H1 (cell line): ENCODE data around the gene FH. TPM values are rescaled to one million over a fixed set of nuclear protein-coding genes. Genes with fewer than 3 reads are reported as not detected.

Source experiments
- CTCF ChIA-PET: fragments of 300-600 bp; sonication (Branson Sonifier 250); formaldehyde crosslinking; loops from one replicate; lab custom pipeline; 2021; ENCODE audit not compliant: partially characterized antibody; lab: Charles Lee
- POLR2A ChIA-PET: fragments of 300-600 bp; sonication (Branson Sonifier 250); formaldehyde crosslinking; loops from one replicate; lab custom pipeline; 2021; ENCODE audit warnings: inconsistent platforms; ENCODE audit not compliant: partially characterized antibody; lab: Charles Lee
- DNase-seq, 2 experiments: peaks; one replicate each; pipeline versions ENCODE4 v3.0.0 to v3.0.0-alpha.2; 2010 to 2022; ENCODE audit warnings: low spot score in 2 of 2, low read depth in 1 of 2, mixed read lengths in 1 of 2
- FAIRE-seq: peaks from 2 replicates; lab custom pipeline; 2011; peaks lifted over from hg19 to GRCh38; lab: Jason Lieb, UNC
- H2AFZ ChIP-seq: 2 replicates; pipeline ENCODE4 v1.8.1; 2012; ENCODE audit warnings: low read length, inconsistent platforms
- H2AK5ac ChIP-seq: 2 replicates; pipeline ENCODE4 v1.6.1; 2013; ENCODE audit warnings: low read depth, low read length
- H2BK120ac ChIP-seq: replicated peaks from 2 replicates; pipeline ENCODE3; 2013; ENCODE audit warnings: low read depth, low read length, inconsistent platforms
- H2BK12ac ChIP-seq: 2 replicates; pipeline ENCODE4 v1.6.1; 2013; ENCODE audit warnings: low read depth, low read length
- H2BK15ac ChIP-seq: 2 replicates; pipeline ENCODE4 v1.6.1; 2013; ENCODE audit warnings: low read length
- H2BK20ac ChIP-seq: 2 replicates; pipeline ENCODE4 v1.6.1; 2013; ENCODE audit warnings: low read length
- H2BK5ac ChIP-seq: 2 replicates; pipeline ENCODE4 v1.6.1; 2013; ENCODE audit warnings: low read depth, low read length
- H3K14ac ChIP-seq: 2 replicates; pipeline ENCODE4 v1.6.1; 2013; ENCODE audit warnings: inconsistent platforms; ENCODE audit not compliant: insufficient read length
- H3K18ac ChIP-seq: 2 replicates; pipeline ENCODE4 v1.6.1; 2013; ENCODE audit warnings: low read length; ENCODE audit errors: extremely low read depth
- H3K23ac ChIP-seq: 2 replicates; pipeline ENCODE4 v1.6.1; 2013; ENCODE audit warnings: inconsistent platforms; ENCODE audit not compliant: insufficient read length
- H3K23me2 ChIP-seq: 2 replicates; pipeline ENCODE4 v1.6.1; 2013; ENCODE audit warnings: low read depth, low read length
- H3K27ac ChIP-seq: 2 replicates; pipeline ENCODE4 v1.6.1; 2011; ENCODE audit warnings: low read depth, low read length, inconsistent platforms
- H3K27me3 ChIP-seq, 4 experiments: replicated peaks in 1 of 4; 1 replicate in 1 of 4; 2 replicates in 3 of 4; pipeline versions ENCODE4 v1.6.1 to v1.8.1; 2011 to 2013; ENCODE audit warnings: low read length in 3 of 4, mild to moderate bottlenecking in 3 of 4, inconsistent platforms in 2 of 4, mixed read lengths in 2 of 4, moderate library complexity in 1 of 4; ENCODE audit not compliant: control insufficient read depth in 3 of 4, insufficient read depth in 3 of 4; ENCODE audit errors: extremely low read depth in 1 of 4
- H3K36me3 ChIP-seq, 4 experiments: 2 replicates each; pipeline versions ENCODE4 v1.6.1 to v1.8.1; 2011 to 2013; ENCODE audit warnings: mild to moderate bottlenecking in 4 of 4, low read length in 3 of 4, moderate library complexity in 2 of 4, control low read depth in 1 of 4, inconsistent platforms in 1 of 4; ENCODE audit not compliant: insufficient read depth in 4 of 4, control insufficient read depth in 2 of 4
- H3K4ac ChIP-seq: replicated peaks from 2 replicates; pipeline ENCODE3; 2013; ENCODE audit warnings: low read length, low read depth, mixed read lengths, inconsistent platforms; ENCODE audit not compliant: insufficient read length
- H3K4me1 ChIP-seq, 4 experiments: replicated peaks in 1 of 4; 1 replicate in 1 of 4; 2 replicates in 3 of 4; pipeline versions ENCODE4 v1.6.1 to v1.8.1; 2011 to 2013; ENCODE audit warnings: low read length in 3 of 4, inconsistent platforms in 2 of 4, mixed read lengths in 1 of 4; ENCODE audit not compliant: insufficient read depth in 4 of 4, control insufficient read depth in 3 of 4
- H3K4me2 ChIP-seq, 2 experiments: 2 replicates each; pipeline versions ENCODE4 v1.6.1 to v1.8.1; 2011 to 2013; ENCODE audit warnings: low read depth in 2 of 2, low read length in 2 of 2, control low read depth in 1 of 2, inconsistent platforms in 1 of 2, mild to moderate bottlenecking in 1 of 2; ENCODE audit not compliant: insufficient read depth in 1 of 2
- H3K4me3 ChIP-seq, 4 experiments: fragments of 200-600, 300-600 bp in 1 of 4; sonication (generic), shearing (Covaris generic), sonication (Bioruptor Twin) in 1 of 4; 2 replicates each; pipeline versions ENCODE4 v1.5.1 to v1.8.1; 2011 to 2016; ENCODE audit warnings: low read length in 4 of 4, low read depth in 3 of 4, control low read depth in 2 of 4, inconsistent platforms in 2 of 4, mild to moderate bottlenecking in 2 of 4, mixed read lengths in 1 of 4, moderate library complexity in 1 of 4; ENCODE audit not compliant: insufficient read depth in 2 of 4; ENCODE audit errors: extremely low read depth in 1 of 4
- H3K56ac ChIP-seq: replicated peaks from 2 replicates; pipeline ENCODE3; 2013; ENCODE audit warnings: low read depth, mild to moderate bottlenecking, mixed read lengths, low read length, inconsistent platforms; ENCODE audit not compliant: insufficient read length
- H3K79me1 ChIP-seq: 2 replicates; pipeline ENCODE4 v1.6.1; 2013; ENCODE audit warnings: low read depth, low read length, control low read depth
- H3K79me2 ChIP-seq, 2 experiments: 2 replicates each; pipeline versions ENCODE4 v1.6.1 to v1.8.1; 2012 to 2013; ENCODE audit warnings: low read length in 2 of 2, mild to moderate bottlenecking in 2 of 2, inconsistent platforms in 1 of 2; ENCODE audit not compliant: insufficient read depth in 2 of 2, control insufficient read depth in 1 of 2
- H3K9ac ChIP-seq, 4 experiments: replicated peaks in 1 of 4; 1 replicate in 1 of 4; 2 replicates in 3 of 4; pipeline versions ENCODE4 v1.6.1 to v1.8.1; 2011 to 2013; ENCODE audit warnings: low read depth in 3 of 4, low read length in 3 of 4, control low read depth in 2 of 4, mild to moderate bottlenecking in 2 of 4, moderate library complexity in 2 of 4, inconsistent platforms in 1 of 4; ENCODE audit errors: extremely low read depth in 1 of 4
- H3K9me3 ChIP-seq, 2 experiments: 2 replicates each; pipeline versions ENCODE4 v1.6.1 to v1.8.1; 2012 to 2013; ENCODE audit warnings: mild to moderate bottlenecking in 2 of 2, moderate library complexity in 2 of 2, control low read depth in 1 of 2, inconsistent platforms in 1 of 2, low read depth in 1 of 2, low read length in 1 of 2, mixed read lengths in 1 of 2; ENCODE audit not compliant: insufficient read depth in 2 of 2
- H4K20me1 ChIP-seq, 2 experiments: replicated peaks in 1 of 2; 2 replicates each; pipeline versions ENCODE3 to v1.8.1; 2011 to 2013; ENCODE audit warnings: inconsistent platforms in 2 of 2, low read length in 2 of 2, mild to moderate bottlenecking in 1 of 2; ENCODE audit not compliant: insufficient read depth in 2 of 2, control insufficient read depth in 1 of 2
- H4K5ac ChIP-seq: 2 replicates; pipeline ENCODE4 v1.6.1; 2013; ENCODE audit warnings: low read length, low read depth, mixed read lengths, inconsistent platforms; ENCODE audit not compliant: insufficient read length
- H4K8ac ChIP-seq: 2 replicates; pipeline ENCODE4 v1.8.0; 2013; ENCODE audit warnings: mild to moderate bottlenecking, moderate library complexity, low read length, inconsistent platforms; ENCODE audit not compliant: insufficient read depth; ENCODE audit errors: extremely low read depth
- H4K91ac ChIP-seq: replicated peaks from 2 replicates; pipeline ENCODE3; 2013; ENCODE audit warnings: low read length, mixed read lengths, inconsistent platforms; ENCODE audit not compliant: insufficient read length
- BCL11A ChIP-seq, 2 experiments: IDR thresholded peaks; one replicate each; pipeline ENCODE4 v1.6.1; 2011; ENCODE audit warnings: low read depth in 2 of 2, low read length in 2 of 2, mild to moderate bottlenecking in 2 of 2
- CEBPB ChIP-seq: IDR thresholded peaks from 2 replicates; pipeline ENCODE4 v1.6.1; 2012; ENCODE audit warnings: low read depth, low read length
- CHD2 ChIP-seq: IDR thresholded peaks from 2 replicates; pipeline ENCODE4 v1.6.1; 2012; ENCODE audit warnings: low read length, improper control_type of control experiment
- CREB1 ChIP-seq: IDR thresholded peaks from 2 replicates; pipeline ENCODE4 v1.6.1; 2012; ENCODE audit warnings: inconsistent platforms
- CTBP2 ChIP-seq: IDR thresholded peaks from 2 replicates; pipeline ENCODE4 v1.7.0; 2011; ENCODE audit warnings: borderline replicate concordance, mild to moderate bottlenecking, moderate library complexity, mixed read lengths, low read length; ENCODE audit not compliant: insufficient read depth, insufficient read length
- EP300 ChIP-seq, 2 experiments: IDR thresholded peaks; 1 replicate in 1 of 2; 2 replicates in 1 of 2; pipeline ENCODE4 v1.6.1; 2011 to 2012; ENCODE audit warnings: low read depth in 2 of 2, low read length in 2 of 2, mild to moderate bottlenecking in 2 of 2, borderline replicate concordance in 1 of 2, inconsistent platforms in 1 of 2, moderate library complexity in 1 of 2
- JUN ChIP-seq: IDR thresholded peaks from 2 replicates; pipeline ENCODE4 v1.6.1; 2011; ENCODE audit warnings: low read depth, mild to moderate bottlenecking, improper control_type of control experiment, low read length
- RBBP5 ChIP-seq: IDR thresholded peaks from 2 replicates; pipeline ENCODE4 v1.7.1; 2012; ENCODE audit warnings: low read depth, mild to moderate bottlenecking, inconsistent platforms, low read length, moderate library complexity, borderline replicate concordance
- RNF2 ChIP-seq: fragments of 200-900, 300-1000 bp; sonication (generic); IDR thresholded peaks from 2 replicates; pipeline ENCODE4 v1.7.1; 2016; ENCODE audit warnings: borderline replicate concordance, low read depth, mild to moderate bottlenecking, antibody characterized with exemption, low read length; ENCODE audit not compliant: poor library complexity, severe bottlenecking; ENCODE audit errors: missing control alignments
- SIX5 ChIP-seq: IDR thresholded peaks from 2 replicates; pipeline ENCODE4 v1.6.1; 2011; ENCODE audit warnings: mild to moderate bottlenecking, low read depth, low read length
- SP2 ChIP-seq: IDR thresholded peaks from 2 replicates; pipeline ENCODE4 v1.6.1; 2012; ENCODE audit warnings: mild to moderate bottlenecking, low read length, inconsistent platforms
- SP4 ChIP-seq: IDR thresholded peaks from 2 replicates; pipeline ENCODE4 v1.6.1; 2012; ENCODE audit warnings: low read length, inconsistent platforms
- SUZ12 ChIP-seq: fragments of 200-600 bp; sonication (generic); IDR thresholded peaks from 2 replicates; pipeline ENCODE4 v1.6.1; 2012; ENCODE audit warnings: mild to moderate bottlenecking, inconsistent platforms, low read length, moderate library complexity, mixed read lengths
- TAF1 ChIP-seq: IDR thresholded peaks from 2 replicates; pipeline ENCODE4 v1.6.1; 2011; ENCODE audit warnings: mild to moderate bottlenecking, low read depth, low read length
- YY1 ChIP-seq: IDR thresholded peaks from 2 replicates; pipeline ENCODE4 v1.6.1; 2011; ENCODE audit warnings: low read depth, mild to moderate bottlenecking, low read length
- WGBS, 2 experiments: shearing (Covaris generic) in 1 of 2; methylation state at CpG; one replicate each; pipeline versions ENCODE4 v1.1.6 to v1.1.7; 2013 to 2015; ENCODE audit warnings: low lambda C conversion rate in 2 of 2, mixed read lengths in 2 of 2, inconsistent platforms in 1 of 2, low coverage in 1 of 2, missing lambda C conversion rate in 1 of 2; ENCODE audit not compliant: insufficient replicate concordance in 2 of 2, insufficient coverage in 1 of 2, insufficient read length in 1 of 2; ENCODE audit errors: extremely low coverage in 1 of 2, missing lambda C conversion rate in 1 of 2; 5-methylcytosine and 5-hydroxymethylcytosine counted together
- polyA plus RNA-seq, 7 experiments: library from polyadenylated mRNA; depleted of rRNA in 3 of 7; stranded (reverse) in 5 of 7; unstranded in 2 of 7; fragments of >200 nt in 5 of 7; fragments of 200-250 nt in 2 of 7; gene quantifications; 1 replicate in 5 of 7; 2 replicates in 1 of 7; 4 replicates in 1 of 7; pipeline versions ENCODE4 v1.2.1 to v1.2.3, GENCODE V29; 2011 to 2013; ENCODE audit warnings: missing spikeins in 2 of 7, mixed read lengths in 2 of 7
- total RNA-seq: library from RNA; stranded (reverse); fragmentation: NEBNext Ultra II Directional; extraction: Animal tissue kit (Norgen Biotek cat#: 25700); gene quantifications from 2 replicates; pipeline ENCODE4 v1.2.1, GENCODE V29; 2021

The FH gene
- total and polyA plus RNA-seq, 2 of the 8 experiments (the other 6 are each of a cell fraction or from before 2014, with no cell fraction given) = 45.0 to 81.9 TPM

DNA sequence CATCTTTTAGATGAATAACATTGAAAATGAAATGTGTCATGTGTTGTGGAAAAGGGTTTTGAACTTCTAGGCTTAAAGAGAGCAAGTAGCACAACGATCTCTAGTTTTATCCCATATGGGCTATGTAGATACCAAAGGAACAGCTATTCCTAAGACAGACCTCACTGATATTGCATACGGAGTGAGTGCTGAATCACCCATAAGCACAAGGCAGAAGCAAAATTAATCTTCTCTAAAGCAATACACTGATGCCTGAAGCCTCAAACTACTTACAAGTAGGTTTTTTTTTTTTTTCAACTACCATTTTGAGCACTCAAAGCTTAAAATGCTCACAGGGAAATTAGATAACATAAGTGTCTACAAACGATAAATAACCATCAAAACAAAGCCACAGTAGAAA is 7.6 kb upstream of the FH start:
- DNase-seq (no peak), FAIRE-seq (no peak)
- Histone ChIP-seq H3K23ac (no peak overlapping the region), H3K27me3 (peaks cover 0 to 1% (median 0%) of the 10 kb centered on the region in 4 experiments; a peak in 1 of 7 replicates), H2AFZ (no peak overlapping the region), H3K14ac (no peak overlapping the region), H3K9ac (no peak overlapping the region), H4K20me1 (no peaks in the 10 kb centered on the region), H3K9me3 (no peaks in the 10 kb centered on the region), H2AK5ac (no peak overlapping the region), H3K27ac (no peak overlapping the region), H4K5ac (no peak overlapping the region), H3K4me1 (no peaks in the 10 kb centered on the region), H3K56ac (no peak overlapping the region), H3K4me2 (no peak overlapping the region), H2BK20ac (no peak overlapping the region), H2BK15ac (no peak overlapping the region), H3K18ac (no peak overlapping the region), H4K91ac (no peak overlapping the region), H3K79me2 (no peaks in the 10 kb centered on the region), H3K4ac (no peak overlapping the region), H2BK120ac (no peak overlapping the region), H3K79me1 (no peaks in the 10 kb centered on the region), H3K23me2 (no peaks in the 10 kb centered on the region), H3K36me3 (no peaks in the 10 kb centered on the region), H3K4me3 (no peak overlapping the region), H4K8ac (no peak overlapping the region), H2BK12ac (no peak overlapping the region), H2BK5ac (no peak overlapping the region)
- ChIA-PET POLR2A (no interaction called here), CTCF (interaction anchor here (0.7 to 1.1 kb wide), 2 partner anchors 225 to 316 kb away, joined by 3 to 4 read pairs; no protein-coding TSS in a partner anchor)
- WGBS, 2 experiments = 90% methylated on average over 3 of the region's 3 CpGs; no CpG with 5 or more reads in 1 of the 2 experiments
- TF ChIP-seq CTBP2 (no peak), SIX5 (no peak), TAF1 (no peak), RNF2 (no peak), CHD2 (no peak), RBBP5 (no peak), YY1 (no peak), EP300 (IDR thresholded peaks at IDR 0.05; ENCODE audit: borderline replicate concordance in 1 of 2, low read depth in 2 of 2, low read length in 2 of 2) (no peak), CREB1 (no peak), SP4 (no peak), BCL11A (IDR thresholded peaks at IDR 0.05; ENCODE audit: low read depth in 2 of 2, low read length in 2 of 2) (no peak), SUZ12 (no peak), SP2 (no peak), CEBPB (no peak), JUN (no peak)
